ENCODE results near the gene TBC1D26.
"Not testable (repeated sequence)": the region's sequence is repeated elsewhere in the genome, so short reads cannot be mapped to it uniquely, and the experiment has no call there.

Gene TBC1D26
- total RNA-seq = 0.04 to 0.18 reads per million in 2 experiments

DNA sequence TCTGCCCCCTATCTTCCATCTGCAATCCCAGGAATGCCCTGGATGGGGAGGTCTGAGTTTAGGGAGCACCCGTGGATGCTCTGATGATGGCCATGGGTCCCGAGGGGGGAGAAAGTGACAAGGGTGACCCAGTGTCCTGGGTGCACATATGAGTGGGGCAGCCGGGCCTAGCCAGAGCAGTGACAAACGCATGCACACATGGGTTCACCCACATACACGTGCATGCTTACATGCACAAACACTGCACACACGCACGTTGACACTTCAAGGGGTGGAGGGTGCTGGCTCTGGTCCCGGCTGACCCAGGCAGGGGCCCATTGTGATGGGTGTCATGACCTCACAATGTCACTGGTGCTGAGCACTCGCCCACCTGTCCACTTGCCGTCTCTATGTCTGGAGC, at the start of gene TBC1D26:
Gene TBC1D26 (plus strand): TSS at position 384 of the 400 bp plus-strand sequence. CDS start 3,066 bp downstream, outside the sequence.
- DNase-seq (ENCODE audit: low read depth) = not testable (repeated sequence)

DNA sequence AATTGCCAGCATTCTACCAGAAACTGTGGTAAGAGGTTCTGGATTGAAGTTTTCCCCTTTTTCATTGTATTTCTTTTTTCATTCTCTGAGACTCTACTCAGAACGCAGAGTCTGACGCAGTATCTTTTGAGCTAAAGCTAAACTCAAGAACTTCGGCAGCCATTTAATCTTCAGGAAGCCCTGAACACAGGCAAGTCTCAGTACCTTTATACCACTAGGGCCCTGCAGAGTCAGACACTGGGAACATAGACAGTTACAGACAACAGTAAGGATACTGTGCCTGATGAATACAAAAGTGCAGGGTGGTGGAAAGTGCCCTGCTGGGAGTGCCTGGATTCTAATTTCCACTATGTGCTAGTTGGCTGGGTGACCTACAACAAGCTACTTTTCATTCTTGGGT, 48.9 kb upstream of the TBC1D26 start:
- not testable (repeated sequence) for DNase-seq (ENCODE audit: low read depth)

DNA sequence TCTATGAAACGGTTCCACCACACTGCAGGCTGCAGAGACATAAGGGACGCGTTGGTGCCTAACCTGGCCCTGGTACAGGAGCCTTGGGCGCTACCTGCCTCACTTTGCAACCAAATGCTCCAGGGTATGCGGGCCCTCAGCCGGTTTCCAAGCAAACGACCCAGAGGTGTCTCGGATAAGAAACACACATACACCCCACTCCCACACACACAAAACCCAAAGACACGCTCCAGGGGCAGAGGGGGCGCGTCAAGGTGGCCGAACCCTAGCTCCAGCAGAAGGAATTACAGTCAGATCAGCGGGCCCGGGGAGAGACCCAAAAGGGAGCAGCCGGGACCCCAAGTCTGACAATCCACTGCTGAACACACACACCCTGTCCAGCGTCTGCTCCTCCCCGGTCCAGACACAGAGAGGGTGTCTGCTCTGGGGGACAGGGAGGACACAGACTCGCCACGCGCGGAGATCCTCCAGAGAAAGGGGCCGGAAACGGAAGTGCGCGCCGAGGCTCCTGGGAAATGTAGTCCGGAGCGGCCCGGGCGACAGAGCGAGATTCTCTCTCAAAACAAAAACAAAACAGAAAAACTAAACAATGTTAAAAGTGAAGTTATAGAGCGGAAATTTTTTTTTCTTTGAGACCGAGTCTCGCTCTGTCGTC, 48.1 kb upstream of the TBC1D26 start, which contains the start of gene TRIM16:
Gene TRIM16 (minus strand): TSS at position 488 of the 655 bp plus-strand sequence. CDS start 32,702 bp downstream, outside the sequence.
- DNase-seq (ENCODE audit: low read depth) = peak; percentile 77

DNA sequence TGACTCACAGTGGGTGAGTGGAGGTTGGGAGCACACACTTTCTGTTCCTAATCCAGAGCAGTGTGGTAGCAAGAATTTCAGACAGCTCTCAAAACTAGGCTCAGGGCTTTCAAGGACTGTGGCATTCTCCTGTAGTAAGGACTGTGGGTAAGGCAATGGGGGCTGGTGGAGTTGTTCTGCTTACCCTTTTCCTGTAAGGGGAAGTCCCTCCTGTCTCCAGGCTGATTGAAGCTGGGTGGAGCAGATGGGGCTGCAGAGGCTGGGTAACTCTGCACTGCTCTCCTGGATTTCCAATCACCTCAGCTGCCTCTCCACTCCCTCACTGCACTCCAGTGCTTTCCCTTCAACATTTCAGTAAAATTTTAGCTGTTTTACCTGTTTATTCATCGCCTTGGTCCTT, 44.6 kb upstream of the TBC1D26 start:
- DNase-seq (ENCODE audit: low read depth) = not testable (repeated sequence)

DNA sequence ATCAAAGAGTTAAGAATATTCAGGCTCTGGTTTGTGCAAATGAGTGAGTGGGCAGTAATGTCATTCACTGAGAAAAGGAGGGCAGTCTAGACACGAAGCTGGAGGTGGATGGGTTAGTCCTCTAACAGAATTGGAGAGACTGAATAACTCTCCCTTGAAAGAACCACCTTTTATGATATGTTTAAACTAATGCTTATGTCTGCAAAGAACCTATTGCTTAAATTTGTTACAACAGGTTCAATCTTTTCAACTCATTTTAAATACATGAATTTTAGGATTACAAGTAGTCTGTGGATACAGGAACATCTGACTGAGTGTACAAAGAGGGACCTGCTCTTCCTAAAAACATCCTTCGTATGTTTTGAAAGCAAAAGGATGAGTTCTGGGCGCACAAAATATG, 33.1 kb upstream of the TBC1D26 start:
- DNase-seq (ENCODE audit: low read depth) = not testable (repeated sequence)

DNA sequence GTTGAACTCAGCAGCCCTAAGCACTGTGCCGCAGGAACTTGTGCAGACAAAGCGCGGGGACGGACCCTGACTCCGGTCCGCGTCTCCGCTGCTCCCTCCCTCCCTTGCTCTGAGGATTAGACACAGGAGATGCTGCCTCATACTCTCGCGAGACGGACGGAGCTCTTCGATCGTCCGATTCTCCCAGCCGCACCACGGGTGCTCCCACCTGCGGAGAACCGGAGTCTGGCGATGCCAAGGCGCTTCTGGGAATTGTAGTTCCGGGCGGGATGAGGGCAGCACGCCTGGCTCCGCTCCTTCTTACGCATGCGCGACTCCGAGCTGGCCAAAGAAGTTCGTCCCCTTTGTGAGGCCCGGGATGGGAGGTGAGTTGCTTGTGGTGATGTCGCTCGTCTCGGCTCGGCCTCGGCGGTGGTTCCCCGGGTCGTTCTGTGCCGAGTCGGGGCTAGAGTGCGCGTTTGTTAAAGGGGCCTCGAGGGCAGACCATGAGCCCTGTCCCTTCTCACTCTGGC, 32.6 kb upstream of the TBC1D26 start, which contains the start of gene ZNF286A:
Gene ZNF286A (plus strand): TSS at position 340 of the 512 bp plus-strand sequence. CDS start 578 bp downstream, outside the sequence.
- peak; percentile 91 for DNase-seq (ENCODE audit: low read depth)

DNA sequence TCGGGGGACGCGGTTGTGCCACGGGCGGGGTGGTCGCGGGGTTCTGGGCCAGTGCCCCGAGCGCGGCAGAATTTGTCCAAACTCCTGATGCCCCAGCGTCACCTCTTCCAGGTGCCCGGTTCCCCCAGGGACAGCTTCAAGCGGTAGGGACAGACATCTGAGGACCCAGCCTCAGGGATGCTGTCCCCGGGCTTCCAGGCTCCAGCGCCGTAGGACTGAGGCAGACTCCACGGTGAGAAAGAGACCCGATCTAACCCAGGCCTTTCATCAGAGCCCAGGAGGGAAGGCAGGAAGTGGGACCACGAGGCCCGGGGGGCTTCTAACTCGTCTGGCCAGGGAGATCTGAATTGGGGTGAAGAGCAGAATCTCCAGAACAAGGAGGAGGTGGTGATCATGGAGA, 32.1 kb upstream of the TBC1D26 start:
- DNase-seq (ENCODE audit: low read depth) = not testable (repeated sequence)

DNA sequence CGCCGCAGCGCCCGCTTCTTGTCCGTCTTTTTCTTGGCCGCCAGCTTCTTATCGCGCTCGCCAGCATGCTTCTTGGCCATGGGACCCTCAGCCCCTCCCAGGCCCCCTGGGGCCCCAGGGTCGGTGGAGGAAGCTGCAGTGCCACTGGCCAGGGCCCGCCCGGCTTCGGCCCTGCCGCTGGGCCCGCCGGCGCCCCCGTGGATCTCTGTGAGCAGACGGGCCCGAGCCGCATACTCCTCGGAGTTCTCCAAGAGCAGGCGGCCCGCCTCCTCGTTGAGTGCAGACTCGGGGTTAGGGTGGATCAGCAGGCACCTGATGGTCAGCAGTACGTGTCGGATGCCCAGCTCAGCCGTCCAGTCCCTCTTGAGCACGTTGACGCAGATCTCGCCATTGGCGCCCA, 27.8 kb upstream of the TBC1D26 start:
- DNase-seq (ENCODE audit: low read depth) = not testable (repeated sequence)

DNA sequence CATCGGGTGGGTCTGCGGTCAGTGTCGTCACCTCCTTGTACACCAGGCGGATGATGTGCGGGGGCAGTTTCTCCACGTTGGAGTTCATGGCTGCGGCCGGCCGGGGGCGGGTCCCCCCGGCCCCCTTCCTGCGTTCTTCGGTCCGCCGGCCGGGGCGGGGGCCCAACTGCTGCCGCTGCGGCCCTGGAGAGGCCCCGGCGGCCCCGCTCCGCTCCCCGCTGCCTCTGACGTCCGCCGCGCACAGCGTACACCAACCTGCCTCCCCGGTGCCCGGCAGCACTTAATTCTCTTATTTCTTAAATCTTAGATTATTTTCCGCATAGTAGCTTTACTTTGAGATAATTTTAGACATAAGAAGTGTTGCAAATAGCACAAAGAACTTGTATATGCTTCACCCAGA, 27.3 kb upstream of the TBC1D26 start:
- DNase-seq (ENCODE audit: low read depth) = not testable (repeated sequence)

DNA sequence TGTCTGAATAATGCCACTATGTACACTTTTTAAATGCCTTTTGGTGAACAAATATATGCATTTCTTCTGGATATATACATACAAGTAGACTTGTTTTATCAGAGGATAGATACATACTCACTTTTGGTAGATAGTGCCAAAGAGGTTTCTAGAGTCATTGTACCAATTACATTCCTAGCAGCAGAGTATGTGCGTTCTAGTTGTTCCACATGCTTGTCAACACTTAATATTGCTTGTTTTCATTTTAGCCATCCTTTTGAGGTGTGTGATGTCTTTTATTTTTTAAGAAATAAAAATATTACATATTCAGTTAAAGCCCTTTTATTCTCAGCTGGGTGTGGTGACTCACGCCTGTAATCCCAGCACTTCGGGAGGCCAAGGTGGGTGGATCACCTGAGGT, 23.2 kb upstream of the TBC1D26 start:
- not testable (repeated sequence) for DNase-seq (ENCODE audit: low read depth)

DNA sequence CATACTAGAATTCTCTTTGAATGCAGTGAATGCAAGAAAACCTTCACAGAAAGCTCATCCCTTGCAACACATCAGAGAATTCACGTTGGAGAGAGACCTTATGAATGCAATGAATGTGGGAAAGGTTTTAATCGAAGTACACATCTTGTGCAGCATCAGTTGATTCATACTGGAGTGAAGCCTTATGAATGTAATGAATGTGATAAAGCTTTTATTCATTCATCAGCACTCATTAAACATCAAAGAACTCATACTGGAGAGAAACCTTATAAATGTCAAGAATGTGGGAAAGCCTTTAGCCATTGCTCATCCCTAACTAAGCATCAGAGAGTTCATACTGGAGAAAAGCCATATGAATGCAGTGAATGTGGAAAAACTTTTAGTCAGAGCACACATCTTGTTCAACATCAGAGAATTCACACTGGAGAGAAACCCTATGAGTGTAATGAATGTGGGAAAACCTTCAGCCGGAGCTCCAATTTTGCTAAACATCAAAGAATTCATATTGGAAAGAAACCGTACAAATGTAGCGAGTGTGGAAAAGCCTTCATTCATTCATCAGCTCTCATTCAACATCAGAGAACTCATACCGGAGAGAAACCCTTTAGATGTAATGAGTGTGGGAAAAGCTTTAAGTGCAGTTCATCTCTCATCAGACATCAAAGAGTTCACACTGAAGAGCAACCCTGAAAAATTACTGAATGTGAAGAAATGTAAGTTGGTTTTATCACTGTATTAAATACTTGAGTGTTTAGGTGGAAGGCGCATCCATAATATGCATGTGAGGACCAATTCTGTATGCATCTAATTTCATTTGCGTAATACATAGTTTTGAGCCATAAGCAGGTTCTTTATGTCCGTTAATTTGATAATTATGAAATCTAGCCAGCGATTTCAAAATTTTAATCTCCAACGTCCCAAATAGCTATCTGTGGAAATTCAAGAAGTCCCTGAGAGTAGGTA, 15.2 kb upstream of the TBC1D26 start:
- DNase-seq (ENCODE audit: low read depth) = not testable (repeated sequence)

DNA sequence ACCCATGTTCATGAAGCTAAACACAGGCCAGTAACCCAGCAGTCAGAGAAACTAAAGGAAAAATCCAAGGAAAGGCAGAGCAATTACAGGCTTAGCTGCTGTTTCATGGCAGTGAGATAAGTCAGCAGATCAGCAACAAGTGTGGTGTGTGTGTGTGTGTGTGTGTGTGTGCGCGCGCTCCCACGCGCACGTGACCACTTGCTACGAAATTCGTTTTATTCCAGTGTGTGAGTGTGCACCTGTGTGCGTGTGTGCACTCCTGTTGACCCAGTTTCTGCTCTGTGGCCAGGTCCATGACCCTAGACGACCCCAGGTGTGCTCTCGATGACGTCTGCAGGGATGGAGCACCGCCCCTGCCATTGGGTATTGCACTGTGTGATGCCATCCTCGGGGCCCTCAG, 1.5 kb upstream of the TBC1D26 start:
- not testable (repeated sequence) for DNase-seq (ENCODE audit: low read depth)

DNA sequence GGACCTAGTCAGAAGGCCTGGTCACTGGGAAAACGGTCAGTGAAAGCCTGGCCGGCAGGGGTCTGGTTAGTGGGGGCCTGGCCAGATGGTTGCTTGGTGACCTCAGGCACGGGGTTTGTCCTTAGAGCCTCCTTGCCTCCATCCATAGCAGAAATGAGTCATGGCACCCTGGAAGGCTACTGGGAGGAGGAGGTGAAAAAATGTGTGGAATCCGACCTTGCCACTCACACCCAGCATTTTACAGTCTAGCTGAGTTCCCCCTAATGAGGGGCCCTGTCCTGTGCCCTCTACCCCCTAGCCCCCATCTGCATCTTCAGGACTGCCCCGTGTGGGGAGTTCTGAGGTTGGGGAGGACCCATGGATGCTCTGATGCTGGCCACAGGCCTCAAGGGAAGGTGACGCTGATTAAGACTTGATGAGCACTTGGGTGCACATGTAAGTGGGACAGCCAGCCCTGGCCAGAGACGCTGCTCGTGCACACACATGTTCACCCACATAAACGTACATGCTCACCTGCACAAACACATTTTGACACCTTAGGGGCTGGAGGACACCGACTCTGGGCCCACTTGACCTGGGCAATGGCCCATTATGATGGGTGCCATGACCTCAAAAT, 1.2 kb downstream of the TBC1D26 start:
- not testable (repeated sequence) for DNase-seq (ENCODE audit: low read depth)

DNA sequence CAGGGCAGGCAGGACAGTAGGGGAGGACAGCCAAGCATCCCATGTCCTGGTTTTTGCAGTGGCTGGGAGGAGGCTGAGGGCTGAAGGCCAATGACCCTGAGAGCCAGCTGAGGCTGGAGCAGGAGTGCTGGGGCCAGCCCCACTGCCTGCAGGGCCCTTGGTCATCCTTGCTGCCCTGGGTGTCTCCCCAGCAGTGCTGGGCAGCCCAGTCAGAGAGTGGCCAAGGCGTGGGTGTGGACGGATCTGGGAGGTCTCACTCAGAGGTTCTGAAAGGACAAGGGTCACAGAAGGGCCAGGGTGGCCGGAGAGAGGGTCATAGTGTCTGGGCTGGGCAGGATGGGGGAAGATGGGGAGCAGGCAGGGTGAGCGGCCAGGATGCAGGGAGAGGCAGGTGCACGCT, 4.5 kb downstream of the TBC1D26 start:
- not testable (repeated sequence) for DNase-seq (ENCODE audit: low read depth)

DNA sequence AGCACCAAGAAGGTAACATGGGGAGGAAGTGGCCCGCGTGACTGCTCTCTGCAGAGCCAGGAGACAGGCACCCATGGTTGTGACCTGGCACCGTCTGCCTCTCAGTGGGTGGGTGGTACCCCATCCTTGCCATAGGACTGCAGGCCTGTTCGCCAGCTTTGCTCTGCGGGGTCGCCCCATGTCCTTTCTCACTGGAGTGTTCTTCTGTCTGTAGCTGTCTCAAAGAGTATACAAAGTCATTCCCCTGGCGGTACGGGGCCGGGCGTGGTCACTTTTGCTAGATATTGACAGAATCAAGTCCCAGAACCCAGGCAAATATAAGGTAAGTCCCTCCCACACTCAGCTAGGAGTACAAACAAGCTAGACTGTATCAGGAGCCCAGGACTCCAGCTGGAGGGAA, 6.0 kb downstream of the TBC1D26 start:
- DNase-seq (ENCODE audit: low read depth) = no peak

DNA sequence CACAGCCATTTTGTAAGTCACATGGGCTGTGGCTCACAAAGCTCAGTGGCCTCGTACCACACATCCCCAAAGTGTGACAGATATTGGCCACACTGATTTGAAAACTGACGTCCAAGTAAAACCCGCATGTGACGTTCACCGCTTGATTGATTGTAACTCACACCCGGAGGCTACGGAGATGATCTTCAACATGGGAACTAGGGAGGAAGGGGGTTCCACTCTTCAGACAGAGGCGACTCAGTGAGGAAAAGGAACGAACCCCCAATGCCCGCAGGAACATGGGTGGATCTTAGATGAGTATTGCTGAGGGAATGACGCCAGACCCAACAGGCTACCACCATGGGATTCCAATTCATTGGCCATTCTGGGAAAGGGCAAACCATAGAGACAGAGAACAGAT, 7.2 kb downstream of the TBC1D26 start:
- DNase-seq (ENCODE audit: low read depth) = not testable (repeated sequence)

DNA sequence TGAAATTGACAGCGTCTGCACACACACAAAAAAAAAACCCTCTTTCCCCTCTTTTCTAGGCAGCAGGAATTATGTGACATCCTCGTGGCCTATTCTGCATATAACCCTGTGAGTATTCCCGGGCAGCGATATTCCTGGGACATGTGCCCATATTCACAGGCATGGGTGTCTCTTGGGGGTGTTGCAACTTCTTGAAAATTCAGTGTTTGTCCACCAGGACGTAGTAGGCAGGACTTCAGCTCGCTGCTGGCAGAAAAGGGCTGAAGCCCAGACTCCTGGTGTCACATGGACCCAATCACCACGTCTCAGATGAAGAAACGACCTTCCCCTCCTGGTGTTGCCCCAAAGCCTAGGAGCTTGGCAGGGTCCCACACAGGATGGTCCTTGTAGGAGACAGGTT, 8.0 kb downstream of the TBC1D26 start:
- DNase-seq (ENCODE audit: low read depth) = not testable (repeated sequence)

DNA sequence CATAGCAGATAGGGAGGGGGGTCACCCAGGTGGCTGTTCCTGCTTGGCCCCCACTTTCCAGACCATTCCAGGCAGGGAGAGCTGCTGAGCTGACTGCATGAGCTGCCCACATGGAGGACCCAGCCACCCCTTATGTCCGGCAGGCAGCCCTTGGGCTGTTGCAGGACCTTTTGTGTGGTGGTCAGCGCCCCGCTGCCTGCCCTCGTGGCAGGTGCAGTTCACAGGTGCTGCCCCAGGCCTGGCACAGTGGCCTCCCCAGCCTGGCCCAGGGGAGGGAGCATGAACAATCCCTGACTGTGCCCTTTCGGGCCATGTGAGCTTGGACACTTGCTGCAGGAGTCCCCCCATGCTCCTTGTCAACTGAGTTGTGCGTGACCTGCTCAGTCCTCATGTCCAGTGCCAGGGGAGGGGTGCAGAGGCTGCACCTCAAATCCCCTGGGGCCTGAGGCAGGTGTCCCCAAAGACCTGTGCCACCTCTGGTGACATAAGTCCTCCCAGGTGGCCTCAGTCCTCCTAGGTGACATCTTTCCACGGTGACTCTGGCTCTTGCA, 8.6 kb downstream of the TBC1D26 start:
- no peak for DNase-seq (ENCODE audit: low read depth)

DNA sequence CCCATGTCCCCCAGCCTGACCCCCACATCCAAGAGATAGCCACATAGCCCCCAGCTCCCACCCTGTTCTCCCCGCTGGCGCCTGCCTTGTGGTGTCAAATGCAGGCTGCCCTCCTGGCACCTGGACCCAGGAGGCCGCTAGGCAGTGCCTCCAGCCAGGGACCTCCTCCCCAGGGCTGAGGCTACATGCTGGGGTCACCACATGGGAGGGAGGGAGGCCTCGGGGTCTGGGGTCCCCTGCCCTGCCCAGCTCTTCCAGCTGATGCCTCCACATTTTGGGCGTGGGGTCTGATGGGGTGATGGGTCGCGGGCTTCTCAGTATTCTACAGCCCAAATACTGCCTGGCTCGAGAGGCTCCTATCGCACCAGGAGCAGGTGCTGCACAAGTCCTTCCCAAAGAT, 9.5 kb downstream of the TBC1D26 start:
- no peak for DNase-seq (ENCODE audit: low read depth)

DNA sequence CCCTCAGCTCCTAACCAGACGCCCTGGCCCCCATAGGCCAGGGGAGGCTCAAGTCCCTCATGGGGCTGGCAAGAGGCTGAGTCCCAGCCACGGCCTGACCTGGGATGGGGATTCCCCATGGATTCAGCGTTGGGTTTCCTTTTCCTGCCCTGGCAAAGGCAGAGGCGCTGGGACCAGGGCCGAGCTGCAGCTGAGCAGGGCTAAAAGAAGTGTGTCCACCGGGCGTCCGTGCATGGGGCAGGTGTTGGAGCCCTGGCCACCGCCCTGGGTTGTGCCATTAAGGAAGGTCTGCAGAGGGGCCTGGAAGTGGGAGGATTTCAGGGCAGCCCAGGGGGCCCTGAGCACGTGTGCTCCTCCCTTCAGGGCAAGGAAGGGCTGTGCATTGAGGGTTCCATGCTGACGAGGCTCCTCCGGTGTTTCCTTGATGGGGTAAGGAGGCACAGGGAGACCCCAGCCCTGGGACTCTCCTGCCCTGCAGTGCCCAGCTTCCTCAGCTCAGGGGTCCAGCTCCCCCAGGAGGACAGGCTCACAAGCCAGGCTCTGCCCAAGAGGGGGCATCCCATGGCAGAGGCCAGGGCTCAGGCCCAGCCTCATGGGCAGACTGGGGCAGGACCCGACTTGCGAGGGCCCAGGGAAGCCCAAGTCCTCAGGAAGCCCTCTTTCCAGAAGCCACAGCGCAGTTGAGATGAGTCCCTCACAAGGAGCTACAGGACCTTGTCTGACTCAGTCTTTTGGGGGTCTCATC, 10.1 kb downstream of the TBC1D26 start:
- no peak for DNase-seq (ENCODE audit: low read depth)

DNA sequence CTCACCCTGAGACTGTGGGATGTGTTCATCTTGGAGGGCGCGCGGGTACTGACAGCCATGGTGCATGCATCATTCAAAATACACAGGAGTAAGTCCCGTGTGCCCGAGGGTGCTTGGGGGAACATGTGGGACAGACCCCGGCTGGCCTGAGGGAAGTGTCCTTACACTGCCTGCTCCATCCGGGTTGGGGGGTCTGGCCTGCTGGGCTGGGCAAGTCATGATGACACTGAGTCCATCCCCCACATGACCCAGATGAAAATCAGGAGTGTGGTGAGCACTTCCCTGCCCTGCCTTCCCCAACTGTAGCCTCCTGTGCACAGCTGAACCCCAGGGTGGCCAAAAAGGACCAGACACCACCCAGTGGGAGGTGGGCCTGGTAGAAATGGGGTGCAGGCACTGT, 10.8 kb downstream of the TBC1D26 start:
- DNase-seq (ENCODE audit: low read depth) = no peak

Measured in T follicular helper cell (primary cell).